Loucy (cell line): ENCODE data around the gene SMG6.

Source experiments
- CTCF ChIP-seq: fragments of 200-600 bp; sonication (generic); conservative IDR thresholded peaks from 2 replicates; pipeline ENCODE4 v1.5.1; 2014; ENCODE audit warnings: mild to moderate bottlenecking, antibody characterized with exemption, low read length
- EZH2phosphoT487 ChIP-seq: fragments of 200-600 bp; IDR thresholded peaks from 2 replicates; pipeline ENCODE4 v1.6.1; 2018; ENCODE audit warnings: antibody characterized with exemption, mild to moderate bottlenecking, moderate library complexity, borderline replicate concordance

GRCh38 chr17:2180768-2181167 lies 122.8 kb downstream of the SMG6 start:
- TF ChIP-seq CTCF = no peak
- no peak for TF ChIP-seq EZH2phosphoT487
